ENCODE results near the gene KRTAP10-10. TPM values are rescaled to one million over a fixed set of nuclear protein-coding genes. Genes with fewer than 3 reads are reported as not detected.
"Not testable (repeated sequence)": the region's sequence is repeated elsewhere in the genome, so short reads cannot be mapped to it uniquely, and the experiment has no call there.

KRTAP10-10 gene
- total RNA-seq, 1 experiment from 2014 or later: not detected

GRCh38 chr21:44598061-44598460, 39.1 kb upstream of the KRTAP10-10 start:
- Histone ChIP-seq H3K27me3 (replicated peaks) (0 out of 2 replicates have a peak, but pooled peaks cover 10% of the 10 kb centered on the region), H3K9me3 (replicated peaks) (no peaks in the 10 kb centered on the region), H3K4me3 (no peak overlapping the region), H3K4me1 (replicated peaks) (no peaks in the 10 kb centered on the region), H3K27ac (no peak overlapping the region), H3K36me3 (no peaks in the 10 kb centered on the region)
- DNase-seq (ENCODE audit: low read depth in 1 of 2, low spot score in 2 of 2): peak in 1 of 2 experiments; percentile 21

DNA sequence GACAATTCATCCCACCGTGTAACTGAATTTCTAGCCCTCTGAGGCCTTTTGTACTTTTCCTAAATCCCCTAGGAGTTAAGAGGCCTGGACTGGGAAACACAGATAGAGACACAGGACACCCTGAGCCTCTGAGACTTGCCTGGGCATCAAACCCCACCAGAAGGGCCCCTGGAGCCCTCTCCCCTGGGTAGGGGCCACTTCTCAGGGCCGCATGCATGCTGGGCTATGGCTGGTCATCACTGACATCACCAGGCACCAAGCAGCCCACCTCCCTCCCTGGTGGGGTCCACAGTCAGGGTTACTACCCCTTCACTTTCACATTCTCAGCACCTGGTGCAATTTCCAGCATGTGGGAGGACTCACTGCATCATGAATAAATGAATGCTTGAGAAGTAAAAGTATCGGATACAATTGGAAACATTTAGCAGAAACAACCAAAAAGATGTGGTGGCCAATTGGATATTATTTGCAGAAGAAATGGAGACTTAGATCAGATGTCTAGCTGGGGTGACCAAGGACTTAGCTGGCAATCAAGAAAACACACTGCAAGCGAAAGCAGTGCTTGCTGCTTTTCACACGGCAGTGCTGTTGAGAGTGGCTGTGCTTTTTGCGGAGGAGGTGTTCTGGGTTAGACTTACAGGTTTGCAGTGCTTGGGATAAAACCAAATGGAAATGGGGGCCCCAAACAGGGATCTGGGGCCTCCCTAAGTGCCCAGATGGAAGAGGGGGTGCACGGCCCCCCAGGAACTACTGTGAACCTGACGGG, 37.7 kb upstream of the KRTAP10-10 start:
- H3K4me3 ChIP-seq: no peak overlapping the region
- DNase-seq (ENCODE audit: low read depth in 1 of 2, low spot score in 2 of 2): peak in 1 of 2 experiments; percentile 34

DNA sequence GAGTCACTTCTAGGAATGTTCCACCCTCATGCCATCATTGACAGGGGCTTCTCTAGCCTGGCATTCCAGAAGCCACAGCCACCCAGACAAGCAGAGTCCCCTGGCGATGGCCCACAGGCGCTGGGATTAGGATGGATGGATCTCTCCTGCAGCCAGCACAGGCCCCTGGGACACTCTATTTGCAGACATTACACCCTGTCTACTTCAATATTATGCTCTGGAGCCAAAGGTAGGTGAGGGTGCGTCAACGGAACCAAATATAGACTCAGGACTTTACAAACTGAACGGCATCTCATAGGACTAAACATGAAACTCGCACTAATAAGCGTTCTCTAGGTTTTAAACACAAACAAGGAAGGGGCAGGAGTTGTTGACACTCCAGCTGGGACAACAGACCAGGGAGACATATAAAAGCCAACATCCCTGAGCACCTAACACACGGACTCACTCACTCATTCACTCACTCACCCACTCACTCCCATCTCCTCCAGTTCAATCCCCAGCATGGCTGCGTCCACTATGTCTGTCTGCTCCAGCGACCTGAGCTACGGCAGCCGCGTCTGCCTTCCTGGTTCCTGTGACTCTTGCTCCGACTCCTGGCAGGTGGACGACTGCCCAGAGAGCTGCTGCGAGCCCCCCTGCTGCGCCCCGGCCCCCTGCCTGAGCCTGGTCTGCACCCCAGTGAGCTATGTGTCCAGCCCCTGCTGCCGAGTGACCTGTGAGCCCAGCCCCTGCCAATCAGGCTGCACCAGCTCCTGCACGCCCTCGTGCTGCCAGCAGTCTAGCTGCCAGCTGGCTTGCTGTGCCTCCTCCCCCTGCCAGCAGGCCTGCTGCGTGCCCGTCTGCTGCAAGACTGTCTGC, 36.8 kb upstream of the KRTAP10-10 start, which contains the start of gene KRTAP10-7:
KRTAP10-7 (plus strand) TSS at position 480 of the 861 bp plus-strand sequence; CDS start at position 505, 25 bp downstream.
- not testable (repeated sequence) for H3K27ac ChIP-seq; H3K4me1 ChIP-seq (replicated peaks); H3K4me3 ChIP-seq; H3K36me3 ChIP-seq; H3K9me3 ChIP-seq (replicated peaks); DNase-seq (ENCODE audit: low read depth in 1 of 2, low spot score in 2 of 2)
- H3K27me3 ChIP-seq (replicated peaks): peaks cover 16% of the 10 kb centered on the region; the same call in 1 of the 2 replicates

More for the DNA sequence above, 37.7 kb upstream of the KRTAP10-10 start:
- Histone ChIP-seq H3K27ac (no peak overlapping the region), H3K27me3 (replicated peaks) (peaks cover 12% of the 10 kb centered on the region; the same call in 1 of the 2 replicates), H3K36me3 (no peaks in the 10 kb centered on the region), H3K9me3 (replicated peaks) (no peaks in the 10 kb centered on the region), H3K4me1 (replicated peaks) (no peaks in the 10 kb centered on the region)

- not testable (repeated sequence) for H3K27ac ChIP-seq; H3K36me3 ChIP-seq; H3K4me3 ChIP-seq; DNase-seq (ENCODE audit: low read depth in 1 of 2, low spot score in 2 of 2); H3K9me3 ChIP-seq (replicated peaks); H3K4me1 ChIP-seq (replicated peaks)
- peaks cover 17% of the 10 kb centered on the region; the same call in 1 of the 2 replicates for H3K27me3 ChIP-seq (replicated peaks)
These were observed 36.1 kb upstream of the KRTAP10-10 start for GRCh38 chr21:44601091-44601490.

GRCh38 chr21:44601596-44602462, 35.3 kb upstream of the KRTAP10-10 start:
- no peak for DNase-seq (ENCODE audit: low read depth in 1 of 2, low spot score in 2 of 2)
- Histone ChIP-seq H3K27me3 (replicated peaks) (peaks cover 14% of the 10 kb centered on the region; the same call in 1 of the 2 replicates), H3K4me1 (replicated peaks) (no peaks in the 10 kb centered on the region), H3K36me3 (no peaks in the 10 kb centered on the region), H3K9me3 (replicated peaks) (no peaks in the 10 kb centered on the region), H3K4me3 (no peak overlapping the region), H3K27ac (no peak overlapping the region)

DNA sequence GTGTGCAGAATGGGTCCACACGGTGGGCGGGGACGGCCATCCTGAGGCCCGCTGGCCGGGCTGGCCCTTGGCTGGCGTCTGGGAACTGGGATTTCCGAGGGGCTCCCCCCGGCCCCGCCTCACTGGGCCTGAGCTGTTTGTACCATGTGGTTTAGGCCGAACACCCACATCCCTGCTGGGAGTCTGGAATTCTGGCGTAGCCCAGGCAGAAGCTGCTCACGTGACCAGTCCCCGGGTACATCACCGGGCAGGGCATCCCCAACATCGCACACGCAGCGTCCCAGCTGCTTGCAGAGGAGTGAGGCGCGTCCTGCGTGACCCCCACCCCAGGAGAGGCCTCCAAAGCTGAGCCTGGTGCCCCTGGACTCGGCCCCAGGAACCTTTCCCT, 34.7 kb upstream of the KRTAP10-10 start:
- Histone ChIP-seq H3K27ac (no peak overlapping the region), H3K27me3 (replicated peaks) (peaks cover 10% of the 10 kb centered on the region; the same call in 1 of the 2 replicates), H3K9me3 (replicated peaks) (no peaks in the 10 kb centered on the region), H3K36me3 (no peaks in the 10 kb centered on the region), H3K4me3 (no peak overlapping the region), H3K4me1 (replicated peaks) (no peaks in the 10 kb centered on the region)
- no peak for DNase-seq (ENCODE audit: low read depth in 1 of 2, low spot score in 2 of 2)

DNA sequence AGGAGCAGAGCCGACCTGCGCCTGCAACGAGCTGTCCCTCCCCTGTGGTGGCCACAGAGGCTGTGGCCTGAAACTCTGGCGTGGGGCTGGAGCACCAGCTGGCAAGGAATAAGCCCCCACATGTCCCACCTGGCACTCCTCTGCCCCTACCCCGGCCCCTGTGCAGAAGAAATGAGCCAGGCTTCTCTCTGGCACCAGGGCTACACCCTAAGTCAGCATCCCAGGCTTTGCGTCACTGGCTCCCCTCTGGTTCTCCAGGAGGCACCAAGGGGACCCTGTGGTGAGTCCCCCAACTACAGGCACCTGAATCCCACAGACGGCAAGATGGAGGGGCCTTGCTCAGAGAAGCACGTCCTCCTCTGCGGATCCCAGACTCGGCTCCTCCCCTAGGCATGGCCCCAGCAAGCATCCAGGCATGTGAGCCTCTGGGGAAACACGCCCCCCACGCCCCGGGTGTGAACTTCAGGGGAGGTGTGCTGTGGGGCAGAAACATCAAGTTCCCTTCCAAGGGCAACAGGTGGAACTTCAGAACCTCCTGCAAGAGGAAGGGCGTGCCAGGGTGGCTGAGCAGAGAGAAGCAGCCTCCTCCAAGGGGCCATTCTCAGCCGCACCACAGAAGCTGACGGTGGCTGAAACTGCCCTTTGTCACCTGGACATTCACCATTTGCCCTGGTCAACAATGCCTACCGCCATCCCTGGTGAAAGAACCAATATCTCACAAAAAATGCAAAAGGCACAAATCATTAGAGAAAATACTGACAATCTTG, 33.9 kb upstream of the KRTAP10-10 start:
- Histone ChIP-seq H3K36me3 (no peaks in the 10 kb centered on the region), H3K9me3 (replicated peaks) (no peaks in the 10 kb centered on the region), H3K27me3 (replicated peaks) (peaks cover 10% of the 10 kb centered on the region; the same call in 1 of the 2 replicates), H3K27ac (no peak overlapping the region), H3K4me3 (no peak overlapping the region), H3K4me1 (replicated peaks) (no peaks in the 10 kb centered on the region)
- no peak for DNase-seq (ENCODE audit: low read depth in 1 of 2, low spot score in 2 of 2)

DNA sequence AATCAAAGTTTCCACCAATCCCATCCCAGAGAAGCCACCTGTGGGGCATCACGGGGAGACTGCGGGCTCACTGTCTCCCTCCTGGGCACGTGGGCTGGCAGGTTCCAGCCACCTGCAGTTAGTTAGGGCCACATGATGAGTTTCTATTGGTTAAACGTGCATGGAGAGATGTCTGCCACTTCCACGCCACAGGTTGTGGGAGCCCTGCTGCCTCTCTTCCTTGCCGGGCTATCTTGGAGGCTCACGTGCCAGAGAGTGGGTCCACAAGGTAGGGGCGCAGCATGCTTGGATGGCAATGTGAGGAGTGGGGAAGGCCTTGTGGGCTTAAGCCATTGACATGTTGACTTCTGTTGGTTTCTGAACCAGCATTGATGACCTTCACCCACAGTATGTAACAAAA, 33.2 kb upstream of the KRTAP10-10 start:
- no peaks in the 10 kb centered on the region for H3K36me3 ChIP-seq
- H3K9me3 ChIP-seq (replicated peaks): no peaks in the 10 kb centered on the region
- no peak overlapping the region for H3K27ac ChIP-seq
- no peaks in the 10 kb centered on the region for H3K4me1 ChIP-seq (replicated peaks)
- no peak overlapping the region for H3K4me3 ChIP-seq
- DNase-seq (ENCODE audit: low read depth in 1 of 2, low spot score in 2 of 2): no peak
- peaks cover 7% of the 10 kb centered on the region; the same call in 1 of the 2 replicates for H3K27me3 ChIP-seq (replicated peaks)

DNA sequence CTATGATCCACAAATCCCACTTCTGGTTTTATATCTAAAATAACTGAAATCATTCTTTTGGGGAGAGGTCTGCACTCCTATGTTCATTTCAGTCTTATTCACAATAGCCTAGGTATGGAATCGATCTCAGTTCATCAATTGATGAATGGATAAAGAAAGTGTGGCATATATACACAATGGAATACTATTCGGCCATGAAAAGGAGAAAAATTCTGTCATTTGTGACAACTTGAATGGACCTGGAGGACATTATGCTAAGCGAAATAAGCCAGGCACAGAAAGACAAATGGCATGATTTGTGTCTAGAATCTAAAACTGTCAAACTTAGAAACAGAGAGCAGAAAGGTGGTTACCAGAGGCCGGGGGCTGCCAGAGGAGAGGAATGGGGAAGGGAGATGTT, 30.7 kb upstream of the KRTAP10-10 start:
- no peaks in the 10 kb centered on the region for H3K4me1 ChIP-seq (replicated peaks)
- DNase-seq (ENCODE audit: low read depth in 1 of 2, low spot score in 2 of 2): peak in 1 of 2 experiments; percentile 14
- H3K27me3 ChIP-seq (replicated peaks): peaks cover 11% of the 10 kb centered on the region; the same call in 1 of the 2 replicates
- H3K4me3 ChIP-seq: no peak overlapping the region
- H3K36me3 ChIP-seq: no peaks in the 10 kb centered on the region
- no peak overlapping the region for H3K27ac ChIP-seq
- peaks cover 7% of the 10 kb centered on the region for H3K9me3 ChIP-seq (replicated peaks)

DNA sequence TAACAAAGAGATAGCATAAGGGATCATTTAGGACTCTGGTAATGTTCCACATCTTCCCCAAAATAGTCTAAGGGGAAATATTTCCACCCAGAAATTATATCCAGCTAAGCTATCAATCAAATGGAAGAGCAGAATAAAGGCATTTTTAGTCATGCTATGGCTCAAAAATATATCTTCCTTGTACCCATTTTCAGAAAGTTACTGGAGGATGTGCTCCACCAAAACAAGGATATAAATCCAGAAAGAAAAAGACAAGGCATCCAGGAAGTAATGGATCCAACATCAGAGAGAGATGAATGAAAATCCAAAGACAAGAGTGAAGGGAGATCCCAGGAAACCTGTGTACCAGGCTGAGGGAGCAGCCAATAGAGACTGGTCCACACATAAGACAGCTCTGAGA, 28.0 kb upstream of the KRTAP10-10 start:
- DNase-seq (ENCODE audit: low read depth in 1 of 2, low spot score in 2 of 2): no peak
- Histone ChIP-seq H3K4me1 (replicated peaks) (no peaks in the 10 kb centered on the region), H3K9me3 (replicated peaks) (peaks cover 7% of the 10 kb centered on the region), H3K4me3 (no peak overlapping the region), H3K27ac (no peak overlapping the region), H3K27me3 (replicated peaks) (peaks cover 10% of the 10 kb centered on the region; the same call in 1 of the 2 replicates), H3K36me3 (no peaks in the 10 kb centered on the region)

- not testable (repeated sequence) for DNase-seq (ENCODE audit: low read depth in 1 of 2, low spot score in 2 of 2); H3K4me3 ChIP-seq; H3K27me3 ChIP-seq (replicated peaks); H3K36me3 ChIP-seq; H3K4me1 ChIP-seq (replicated peaks); H3K9me3 ChIP-seq (replicated peaks); H3K27ac ChIP-seq
These were observed 26.9 kb upstream of the KRTAP10-10 start for GRCh38 chr21:44610157-44610843.

DNA sequence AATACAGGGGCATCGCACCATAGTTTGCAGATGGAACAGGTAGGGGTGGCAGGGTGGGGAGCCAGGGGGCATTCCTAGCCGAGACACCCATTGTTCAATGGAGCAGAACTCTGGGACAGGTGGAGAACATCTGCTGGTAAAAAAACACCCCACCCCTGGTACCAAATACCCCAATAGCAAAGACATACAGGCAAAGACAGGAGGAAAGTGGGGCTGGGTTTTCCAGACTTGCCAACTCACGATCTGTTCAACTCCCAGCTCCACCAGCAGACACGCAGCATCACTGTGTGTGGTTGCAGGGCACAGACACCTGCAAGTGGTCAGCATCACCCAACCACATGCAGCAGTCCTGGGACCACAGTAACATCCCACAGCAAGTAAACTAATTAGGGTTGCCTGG, 25.6 kb upstream of the KRTAP10-10 start:
- Histone ChIP-seq H3K27ac (no peak overlapping the region), H3K27me3 (replicated peaks) (peaks cover 9% of the 10 kb centered on the region; the same call in 1 of the 2 replicates), H3K9me3 (replicated peaks) (peaks cover 7% of the 10 kb centered on the region), H3K36me3 (no peaks in the 10 kb centered on the region), H3K4me1 (replicated peaks) (no peaks in the 10 kb centered on the region), H3K4me3 (no peak overlapping the region)
- DNase-seq (ENCODE audit: low read depth in 1 of 2, low spot score in 2 of 2): no peak
